LNCaP clone FGC (cell line): ENCODE measurements around the gene COPS9.

Experiments
- DNase-seq: peaks from one replicate; pipeline ENCODE4 v3.0.0-alpha.2; 2011; ENCODE audit warnings: low read depth
- H3K4me3 ChIP-seq: 2 replicates; pipeline ENCODE4 v1.5.1; 2011; ENCODE audit warnings: mild to moderate bottlenecking, low read depth, low read length, control low read depth
- CTCF ChIP-seq: IDR thresholded peaks from 2 replicates; pipeline ENCODE4 v1.5.1; 2012; ENCODE audit warnings: mild to moderate bottlenecking; ENCODE audit not compliant: control insufficient read depth, insufficient read depth; ENCODE audit errors: extremely low read depth

The COPS9 gene

DNA sequence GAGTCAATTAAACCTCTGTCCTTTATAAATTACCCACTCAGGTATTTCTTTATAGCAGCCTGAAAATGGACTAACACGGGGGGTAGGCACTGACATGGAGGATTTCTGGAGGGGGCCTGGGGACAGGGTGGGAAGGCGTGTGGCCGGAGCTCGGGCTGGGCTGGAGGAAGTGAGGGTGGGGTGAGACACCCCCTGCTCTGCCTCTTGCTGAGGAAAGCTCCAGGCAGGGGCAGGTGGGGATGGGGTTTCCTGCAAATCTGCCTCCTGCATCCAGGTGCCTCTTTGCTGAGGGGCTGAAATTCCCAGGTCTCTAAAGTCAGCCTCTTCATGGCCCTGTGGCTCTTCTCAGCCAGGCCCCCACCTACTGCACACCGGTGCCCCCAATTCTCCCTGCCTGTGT is 30.1 kb upstream of the COPS9 start:
- no peak for TF ChIP-seq CTCF
- no peak overlapping the region for H3K4me3 ChIP-seq
- DNase-seq: no peak

GRCh38 chr2:240165661-240166060 is 29.6 kb upstream of the COPS9 start:
- H3K4me3 ChIP-seq: no peak overlapping the region
- TF ChIP-seq CTCF: no peak
- no peak for DNase-seq

- no peak for DNase-seq
- H3K4me3 ChIP-seq: no peak overlapping the region
- TF ChIP-seq CTCF: no peak
Observed at GRCh38 chr2:240165034-240165433, 28.9 kb upstream of the COPS9 start.

DNA sequence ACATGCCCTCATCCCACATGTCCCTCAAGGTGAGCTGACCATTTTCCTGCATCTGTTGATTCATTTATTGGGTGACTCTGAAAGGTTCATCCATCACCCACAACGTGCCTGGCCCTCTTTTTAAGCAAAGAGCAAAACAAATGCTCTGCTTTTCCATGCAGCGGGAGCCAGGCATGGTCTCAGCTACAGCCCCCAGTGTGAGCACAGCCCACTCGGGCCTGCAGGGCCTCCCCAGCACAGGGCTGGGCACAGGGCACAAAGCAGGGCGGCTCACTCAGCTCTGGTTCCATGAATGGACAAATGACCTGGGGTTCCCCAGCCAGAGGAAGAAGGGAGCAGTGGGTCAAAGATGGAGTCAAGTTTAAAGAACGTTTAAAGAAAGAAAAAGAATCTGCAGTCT is 28.5 kb upstream of the COPS9 start:
- no peak for TF ChIP-seq CTCF
- no peak for DNase-seq

DNA sequence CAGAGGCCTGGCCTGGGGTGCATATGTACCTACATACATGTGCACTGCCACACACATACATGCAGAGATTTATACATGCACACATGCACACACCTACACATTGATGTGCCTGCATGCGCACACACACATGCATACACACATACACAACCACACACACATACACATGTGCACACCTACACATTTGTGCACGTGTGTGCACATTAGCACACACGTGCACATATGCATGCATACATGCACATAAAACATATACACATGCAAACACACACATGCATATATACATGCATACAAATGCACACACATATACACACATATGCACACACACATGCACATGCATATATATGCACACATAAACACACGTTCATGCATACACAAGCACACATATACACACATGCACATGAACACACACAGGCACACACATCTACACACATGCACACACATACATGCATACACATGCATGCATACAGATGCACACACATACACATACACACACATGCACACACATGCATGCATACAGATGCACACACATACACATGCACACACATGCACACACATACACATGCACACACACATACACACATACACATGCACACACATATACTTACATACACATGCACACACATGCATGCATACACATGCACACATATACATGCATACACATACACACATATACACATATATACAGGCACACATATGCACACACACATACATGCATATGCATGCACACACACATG is 27.9 kb upstream of the COPS9 start:
- no peak overlapping the region for H3K4me3 ChIP-seq
- DNase-seq: no peak
- no peak for TF ChIP-seq CTCF

More for the DNA sequence above, 28.5 kb upstream of the COPS9 start:
- no peak overlapping the region for H3K4me3 ChIP-seq

- no peak for TF ChIP-seq CTCF
- no peak for DNase-seq
- no peak overlapping the region for H3K4me3 ChIP-seq
Observed at GRCh38 chr2:240162939-240163714, 27.0 kb upstream of the COPS9 start.
